GM21528 (cell line): ENCODE measurements around the gene B2M.

ENCODE experiments used
- ATAC-seq: cut with Tn5 transposase; IDR thresholded peaks from one replicate; pipeline ENCODE4 v1.9.1; 2021; ENCODE audit warnings: mild to moderate bottlenecking, moderate library complexity; ENCODE audit not compliant: unreplicated experiment, low FRiP score

The B2M gene

DNA sequence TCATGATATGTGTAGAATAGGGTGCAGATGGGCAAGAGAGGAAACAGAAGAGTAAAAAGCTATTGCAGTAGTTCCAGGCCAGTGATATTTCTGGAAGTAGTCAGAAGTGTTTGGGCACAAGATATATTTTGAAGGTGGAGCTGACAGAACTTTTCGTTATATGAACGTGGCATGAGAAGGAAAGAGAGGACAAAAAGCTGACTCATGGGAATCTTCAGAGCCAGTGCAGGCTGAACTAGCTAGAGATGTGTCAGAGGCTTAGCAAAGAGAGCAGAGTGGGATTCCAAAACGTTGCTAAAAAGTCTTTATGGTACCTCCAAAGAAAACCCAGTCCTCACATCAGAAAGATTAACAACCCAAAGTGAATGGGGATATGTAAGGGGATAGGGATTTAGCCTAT is 53.7 kb downstream of the B2M start:
- no peak for ATAC-seq
